Uterus (tissue), 4 donors: ENCODE results near the gene SERPINB10. TPM values are rescaled to one million over a fixed set of nuclear protein-coding genes. Genes with fewer than 3 reads are reported as not detected.

ENCODE experiments used
- DNase-seq, 2 donors: peaks; one replicate each; pipeline ENCODE4 v3.0.0-alpha.2; 2019 to 2020
- H3K27ac ChIP-seq, 2 donors: fragments of 200-600 bp; sonication (generic); 1 replicate in 1 of 2; 2 replicates in 1 of 2; pipeline ENCODE4 v1.5.1; 2016 to 2018
- H3K27me3 ChIP-seq, 2 donors: fragments of 200-600 bp; sonication (generic); one replicate each; pipeline ENCODE4 v1.5.1; 2018 to 2019; ENCODE audit warnings: control low read depth in 1 of 2
- H3K36me3 ChIP-seq, 2 donors: fragments of 200-600 bp; sonication (generic); one replicate each; pipeline ENCODE4 v1.5.1; 2019; ENCODE audit warnings: control low read depth in 1 of 2
- H3K4me1 ChIP-seq, 2 donors: fragments of 200-600 bp; sonication (generic); one replicate each; pipeline ENCODE4 v1.5.1; 2018 to 2019; ENCODE audit warnings: control low read depth in 1 of 2
- H3K4me3 ChIP-seq, 2 donors: fragments of 200-600 bp; sonication (generic); 1 replicate in 1 of 2; 2 replicates in 1 of 2; pipeline ENCODE4 v1.5.1; 2018 to 2019; ENCODE audit warnings: mild to moderate bottlenecking in 1 of 2
- H3K9me3 ChIP-seq, 2 donors: fragments of 200-600 bp; sonication (generic); one replicate each; pipeline ENCODE4 v1.5.1; 2019; ENCODE audit warnings: control low read depth in 1 of 2
- CTCF ChIP-seq, 4 experiments: fragments of 200-600 bp in 2 of 4; fragments of 450-650 bp in 2 of 4; sonication (generic) in 2 of 4; IDR thresholded peaks; one replicate each; pipeline ENCODE4 v1.5.1; 2016 to 2019; ENCODE audit warnings: antibody characterized with exemption in 4 of 4, mild to moderate bottlenecking in 2 of 4, moderate library complexity in 1 of 4
- POLR2A ChIP-seq, 2 donors: fragments of 450-650 bp; IDR thresholded peaks; one replicate each; pipeline ENCODE4 v1.6.1; 2016; ENCODE audit warnings: antibody characterized with exemption in 2 of 2, mild to moderate bottlenecking in 1 of 2, moderate library complexity in 1 of 2
- intact Hi-C: fragments of 100-400 bp; cut with DNase I; formaldehyde crosslinking; loops from one replicate; pipeline ENCODE4 v1.15.1; 2023; ENCODE audit warnings: low total_unique reads
- total RNA-seq, 4 donors: library from RNA; depleted of rRNA in 3 of 4; stranded (reverse); fragments of >200 nt in 3 of 4; gene quantifications; one replicate each; pipeline versions ENCODE4 v1.1.0 to v1.2.4, GENCODE V29; 2014 to 2023
- donor health status: DM: yes; HTN: yes; CAD: no.

SERPINB10 gene
- total RNA-seq, 4 donors from 2014 or later, result not detected

- intact Hi-C loops, result no loop called here
- H3K4me3 ChIP-seq, result no peak overlapping the region
- DNase-seq, result no peak
These were observed 69.3 kb downstream of the SERPINB10 start for GRCh38 chr18:63977040-63977439.

GRCh38 chr18:63979409-63979920 lies 71.7 kb downstream of the SERPINB10 start:
- TF ChIP-seq POLR2A (IDR thresholded peaks at IDR 0.05), result no peak
- peak; percentile 67 to 82 (median 75) for TF ChIP-seq CTCF (IDR thresholded peaks at IDR 0.05)
- H3K27me3 ChIP-seq, result no peaks in the 10 kb centered on the region
- H3K4me1 ChIP-seq, result no peaks in the 10 kb centered on the region
- peak overlapping the region in 1 of 2 donors; percentile 0 for H3K4me3 ChIP-seq
- H3K9me3 ChIP-seq, result no peaks in the 10 kb centered on the region
- peak overlapping the region in 1 of 2 donors; percentile 50 for H3K27ac ChIP-seq
- H3K36me3 ChIP-seq, result no peaks in the 10 kb centered on the region
- DNase-seq, result peak; percentile 35 to 50
- intact Hi-C loops, result no loop called here

More at GRCh38 chr18:63977040-63977439, 69.3 kb downstream of the SERPINB10 start:
- Histone ChIP-seq H3K9me3 (no peaks in the 10 kb centered on the region), H3K36me3 (no peaks in the 10 kb centered on the region), H3K27ac (no peak overlapping the region), H3K4me1 (no peaks in the 10 kb centered on the region), H3K27me3 (no peaks in the 10 kb centered on the region)
- TF ChIP-seq CTCF (IDR thresholded peaks at IDR 0.05) (no peak), POLR2A (IDR thresholded peaks at IDR 0.05) (no peak)

GRCh38 chr18:63980027-63980426 lies 72.3 kb downstream of the SERPINB10 start:
- H3K4me1 ChIP-seq, result no peaks in the 10 kb centered on the region
- H3K36me3 ChIP-seq, result peaks cover 0 to 4% of the 10 kb centered on the region in 2 donors
- no peaks in the 10 kb centered on the region for H3K27me3 ChIP-seq
- H3K4me3 ChIP-seq, result peak overlapping the region in 1 of 2 donors; percentile 0
- no peak for TF ChIP-seq POLR2A (IDR thresholded peaks at IDR 0.05)
- TF ChIP-seq CTCF (IDR thresholded peaks at IDR 0.05), result no peak
- no peak for DNase-seq
- peak overlapping the region in 1 of 2 donors; percentile 50 for H3K27ac ChIP-seq
- no peaks in the 10 kb centered on the region for H3K9me3 ChIP-seq
- intact Hi-C loops, result no loop called here

- H3K27me3 ChIP-seq, result no peaks in the 10 kb centered on the region
- H3K36me3 ChIP-seq, result peaks cover 0 to 4% of the 10 kb centered on the region in 2 donors
- intact Hi-C loops, result no loop called here
- no peak overlapping the region for H3K4me3 ChIP-seq
- H3K9me3 ChIP-seq, result no peaks in the 10 kb centered on the region
- H3K27ac ChIP-seq, result no peak overlapping the region
- no peak for TF ChIP-seq CTCF (IDR thresholded peaks at IDR 0.05)
- TF ChIP-seq POLR2A (IDR thresholded peaks at IDR 0.05), result no peak
- no peaks in the 10 kb centered on the region for H3K4me1 ChIP-seq
- no peak for DNase-seq
These were observed 73.2 kb downstream of the SERPINB10 start for GRCh38 chr18:63980896-63981460.

- H3K27me3 ChIP-seq, result no peaks in the 10 kb centered on the region
- no peaks in the 10 kb centered on the region for H3K9me3 ChIP-seq
- no peak for DNase-seq
- peaks cover 0 to 4% of the 10 kb centered on the region in 2 donors for H3K36me3 ChIP-seq
- no peaks in the 10 kb centered on the region for H3K4me1 ChIP-seq
- TF ChIP-seq POLR2A (IDR thresholded peaks at IDR 0.05), result no peak
- no peak for TF ChIP-seq CTCF (IDR thresholded peaks at IDR 0.05)
- H3K27ac ChIP-seq, result no peak overlapping the region
- intact Hi-C loops, result no loop called here
- H3K4me3 ChIP-seq, result no peak overlapping the region
These were observed 74.0 kb downstream of the SERPINB10 start for GRCh38 chr18:63981719-63982118.
